ENCODE results near the gene SORBS1.

Gene SORBS1

GRCh38 chr10:95346715-95347401 is 214.3 kb downstream of the SORBS1 start:
- DNase-seq (ENCODE audit: low read depth): no peak
- no peak overlapping the region for H3K4me3 ChIP-seq (ENCODE audit: low read depth, low read length)
- TF ChIP-seq, protein P1, sequence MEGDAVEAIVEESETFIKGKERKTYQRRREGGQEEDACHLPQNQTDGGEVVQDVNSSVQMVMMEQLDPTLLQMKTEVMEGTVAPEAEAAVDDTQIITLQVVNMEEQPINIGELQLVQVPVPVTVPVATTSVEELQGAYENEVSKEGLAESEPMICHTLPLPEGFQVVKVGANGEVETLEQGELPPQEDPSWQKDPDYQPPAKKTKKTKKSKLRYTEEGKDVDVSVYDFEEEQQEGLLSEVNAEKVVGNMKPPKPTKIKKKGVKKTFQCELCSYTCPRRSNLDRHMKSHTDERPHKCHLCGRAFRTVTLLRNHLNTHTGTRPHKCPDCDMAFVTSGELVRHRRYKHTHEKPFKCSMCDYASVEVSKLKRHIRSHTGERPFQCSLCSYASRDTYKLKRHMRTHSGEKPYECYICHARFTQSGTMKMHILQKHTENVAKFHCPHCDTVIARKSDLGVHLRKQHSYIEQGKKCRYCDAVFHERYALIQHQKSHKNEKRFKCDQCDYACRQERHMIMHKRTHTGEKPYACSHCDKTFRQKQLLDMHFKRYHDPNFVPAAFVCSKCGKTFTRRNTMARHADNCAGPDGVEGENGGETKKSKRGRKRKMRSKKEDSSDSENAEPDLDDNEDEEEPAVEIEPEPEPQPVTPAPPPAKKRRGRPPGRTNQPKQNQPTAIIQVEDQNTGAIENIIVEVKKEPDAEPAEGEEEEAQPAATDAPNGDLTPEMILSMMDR (IDR thresholded peaks at IDR 0.05; ENCODE audit: low read depth, low read length, missing control alignments): no peak
- in situ Hi-C loops (cut with HindIII; ENCODE audit: low sequenced_read_pairs): no loop called here

DNA sequence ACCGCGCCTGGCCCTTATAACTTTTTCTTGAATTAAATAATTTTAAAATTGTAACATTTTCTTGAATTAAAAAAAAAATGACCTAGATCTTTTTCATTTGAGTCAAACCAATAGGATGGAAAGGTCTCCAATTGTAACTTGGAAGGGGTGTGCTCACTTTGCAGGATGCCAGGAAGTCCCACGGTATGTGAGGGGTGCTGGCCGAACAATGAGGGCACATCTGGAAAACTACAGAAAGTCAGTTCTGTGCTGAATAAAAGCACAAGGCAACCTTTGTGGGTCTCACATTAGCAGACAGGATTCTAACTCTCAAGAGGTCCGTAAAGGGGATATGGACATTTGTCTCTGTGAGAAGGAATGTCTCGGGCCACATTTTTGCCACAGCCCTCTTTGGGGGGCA is 217.6 kb downstream of the SORBS1 start:
- no peak for DNase-seq (ENCODE audit: low read depth)
- in situ Hi-C loops (cut with HindIII; ENCODE audit: low sequenced_read_pairs): no loop called here
- TF ChIP-seq, protein P1 (IDR thresholded peaks at IDR 0.05; ENCODE audit: low read depth, low read length, missing control alignments): no peak

GRCh38 chr10:95341716-95342130 is 219.4 kb downstream of the SORBS1 start:
- TF ChIP-seq, protein P1 (IDR thresholded peaks at IDR 0.05; ENCODE audit: low read depth, low read length, missing control alignments): no peak

More for the DNA sequence above, 217.6 kb downstream of the SORBS1 start:
- no peak overlapping the region for H3K4me3 ChIP-seq (ENCODE audit: low read depth, low read length)

GRCh38 chr10:95339863-95340262 is 221.3 kb downstream of the SORBS1 start:
- TF ChIP-seq, protein P1 (IDR thresholded peaks at IDR 0.05; ENCODE audit: low read depth, low read length, missing control alignments): no peak
- in situ Hi-C loops (cut with HindIII; ENCODE audit: low sequenced_read_pairs): no loop called here
- H3K4me3 ChIP-seq (ENCODE audit: low read depth, low read length): no peak overlapping the region
- no peak for DNase-seq (ENCODE audit: low read depth)

More at GRCh38 chr10:95341716-95342130, 219.4 kb downstream of the SORBS1 start:
- in situ Hi-C loops (cut with HindIII; ENCODE audit: low sequenced_read_pairs): no loop called here
- no peak overlapping the region for H3K4me3 ChIP-seq (ENCODE audit: low read depth, low read length)
- no peak for DNase-seq (ENCODE audit: low read depth)

DNA sequence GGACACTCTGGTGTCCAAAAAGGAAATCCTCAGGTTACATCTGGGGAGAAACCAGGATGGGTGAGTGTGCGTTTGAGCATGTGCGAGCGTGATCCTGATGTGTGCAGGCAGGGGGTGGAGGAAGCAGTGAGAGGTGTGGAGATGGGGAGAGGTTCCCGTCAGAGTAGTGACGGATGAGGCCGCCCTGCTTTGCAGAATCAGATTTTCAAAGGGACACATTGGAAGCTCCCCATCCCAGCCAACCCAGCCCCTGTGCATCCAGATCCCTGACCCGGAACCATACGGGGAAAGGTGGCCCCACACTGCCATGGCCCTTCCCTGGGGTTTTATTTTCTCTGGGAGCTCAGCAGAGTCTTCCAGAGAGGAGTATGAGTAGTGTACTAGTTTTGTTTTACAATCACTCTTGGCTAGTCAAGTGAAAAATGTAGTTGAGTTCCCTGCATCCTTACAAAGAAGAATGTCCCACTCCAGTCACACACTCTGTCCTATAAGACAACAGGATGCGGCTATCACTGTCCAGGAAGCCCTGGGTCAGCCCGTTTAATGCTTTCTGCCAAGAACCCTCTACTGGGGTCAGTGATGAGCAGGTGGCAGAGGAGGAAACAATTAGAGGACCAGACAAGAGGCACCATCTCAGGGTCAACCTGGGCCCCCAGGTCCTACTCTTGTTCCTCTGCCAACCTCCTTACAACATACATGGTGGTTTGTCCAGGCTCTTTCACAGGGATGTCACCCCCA is 223.6 kb downstream of the SORBS1 start:
- H3K4me3 ChIP-seq (ENCODE audit: low read depth, low read length): no peak overlapping the region
- DNase-seq (ENCODE audit: low read depth): no peak
- in situ Hi-C loops (cut with HindIII; ENCODE audit: low sequenced_read_pairs): no loop called here
- TF ChIP-seq, protein P1 (IDR thresholded peaks at IDR 0.05; ENCODE audit: low read depth, low read length, missing control alignments): no peak

GRCh38 chr10:95336702-95337101 is 224.5 kb downstream of the SORBS1 start:
- no peak for DNase-seq (ENCODE audit: low read depth)
- in situ Hi-C loops (cut with HindIII; ENCODE audit: low sequenced_read_pairs): no loop called here
- no peak overlapping the region for H3K4me3 ChIP-seq (ENCODE audit: low read depth, low read length)
- TF ChIP-seq, protein P1 (IDR thresholded peaks at IDR 0.05; ENCODE audit: low read depth, low read length, missing control alignments): no peak

All from astrocyte of the cerebellum (primary cell).